SK-N-SH treated with all-trans-retinoic acid at 6 μM for 48 hours (cell line): ENCODE measurements around the gene CYSLTR1.

Experiments used
- ATAC-seq: fragments of 200-7000 bp; cut with Tn5 transposase; 3 replicates; pipeline ENCODE4 v1.9.1; 2020; ENCODE audit warnings: mild to moderate bottlenecking, moderate library complexity
- ARNTL ChIP-seq: fragments of 450-650 bp; formaldehyde crosslinking; IDR thresholded peaks from 2 replicates; pipeline ENCODE4 v1.5.0; 2020; ENCODE audit warnings: low read depth, mild to moderate bottlenecking, moderate library complexity, borderline replicate concordance
- BACH2 ChIP-seq: fragments of 250-450 bp; sonication (Bioruptor Pico); IDR thresholded peaks from 2 replicates; pipeline ENCODE4 v1.9.0; 2021; ENCODE audit warnings: mild to moderate bottlenecking, borderline replicate concordance
- CSDC2 ChIP-seq: fragments of 250-450 bp; sonication (Bioruptor Pico); IDR thresholded peaks from 2 replicates; pipeline ENCODE4 v1.5.0; 2020; ENCODE audit warnings: mild to moderate bottlenecking, moderate library complexity
- ESRRG ChIP-seq: fragments of 250-450 bp; sonication (Bioruptor Pico); IDR thresholded peaks from 2 replicates; pipeline ENCODE4 v1.6.1; 2021; ENCODE audit warnings: mild to moderate bottlenecking
- GLIS3 ChIP-seq: fragments of 250-450 bp; sonication (Bioruptor Pico); IDR thresholded peaks from 2 replicates; pipeline ENCODE4 v1.5.0; 2020; ENCODE audit warnings: mild to moderate bottlenecking, moderate library complexity
- ISL1 ChIP-seq: fragments of 250-450 bp; sonication (Bioruptor Pico); IDR thresholded peaks from 2 replicates; pipeline ENCODE4 v2.1.2; 2022; ENCODE audit warnings: mild to moderate bottlenecking, moderate library complexity
- OSR1 ChIP-seq: fragments of 250-450 bp; sonication (Bioruptor Pico); IDR thresholded peaks from 2 replicates; pipeline ENCODE4 v1.8.0; 2022; ENCODE audit warnings: moderate library complexity, mild to moderate bottlenecking, inconsistent platforms
- PPARA ChIP-seq: fragments of 250-450 bp; sonication (Bioruptor Pico); IDR thresholded peaks from 2 replicates; pipeline ENCODE4 v1.5.0; 2020; ENCODE audit warnings: mild to moderate bottlenecking, borderline replicate concordance
- RARB ChIP-seq: fragments of 250-450 bp; sonication (Bioruptor Pico); IDR thresholded peaks from 2 replicates; pipeline ENCODE4 v1.8.0; 2021; ENCODE audit warnings: mild to moderate bottlenecking, moderate library complexity
- SNAI2 ChIP-seq: fragments of 250-450 bp; sonication (Bioruptor Pico); IDR thresholded peaks from 2 replicates; pipeline ENCODE4 v1.5.0; 2020; ENCODE audit warnings: mild to moderate bottlenecking, moderate library complexity
- TCF4 ChIP-seq: fragments of 250-450 bp; sonication (Bioruptor Pico); IDR thresholded peaks from 2 replicates; pipeline ENCODE4 v1.8.0; 2021; ENCODE audit warnings: mild to moderate bottlenecking, moderate library complexity, borderline replicate concordance
- TOX ChIP-seq: fragments of 250-450 bp; sonication (Bioruptor Pico); IDR thresholded peaks from 2 replicates; pipeline ENCODE4 v1.8.0; 2021; ENCODE audit warnings: mild to moderate bottlenecking, moderate library complexity, borderline replicate concordance
- ZC3H10 ChIP-seq: fragments of 250-450 bp; sonication (Bioruptor Pico); IDR thresholded peaks from 2 replicates; pipeline ENCODE4 v1.5.1; 2021; ENCODE audit warnings: mild to moderate bottlenecking, moderate library complexity
- ZFP3 ChIP-seq: fragments of 250-450 bp; sonication (Bioruptor Pico); IDR thresholded peaks from 2 replicates; pipeline ENCODE4 v1.5.0; 2020; ENCODE audit warnings: mild to moderate bottlenecking, moderate library complexity
- ZFP30 ChIP-seq: fragments of 450-650 bp; formaldehyde crosslinking; IDR thresholded peaks from 2 replicates; pipeline ENCODE4 v1.5.0; 2022; ENCODE audit warnings: mild to moderate bottlenecking, moderate library complexity
- ZNF70 ChIP-seq: fragments of 450-650 bp; formaldehyde crosslinking; IDR thresholded peaks from 2 replicates; pipeline ENCODE4 v1.5.0; 2020; ENCODE audit warnings: mild to moderate bottlenecking, moderate library complexity
- ZNF8 ChIP-seq: fragments of 450-650 bp; formaldehyde crosslinking; IDR thresholded peaks from 2 replicates; pipeline ENCODE4 v1.5.0; 2020; ENCODE audit warnings: mild to moderate bottlenecking, moderate library complexity
- TF ChIP-seq, protein P1 (sequence below): fragments of 250-450 bp; sonication (Bioruptor Pico); IDR thresholded peaks from 2 replicates; pipeline ENCODE4 v1.8.0; 2021; ENCODE audit warnings: low read depth, mild to moderate bottlenecking, moderate library complexity, borderline replicate concordance
- TF ChIP-seq, protein P2 (sequence below): fragments of 250-450 bp; sonication (Bioruptor Pico); IDR thresholded peaks from 2 replicates; pipeline ENCODE4 v1.5.1; 2020; ENCODE audit warnings: low read depth, mild to moderate bottlenecking, moderate library complexity
- TF ChIP-seq, protein P3 (sequence below): fragments of 250-450 bp; sonication (Bioruptor Pico); IDR thresholded peaks from 2 replicates; pipeline ENCODE4 v1.8.0; 2020; ENCODE audit warnings: mild to moderate bottlenecking, moderate library complexity, borderline replicate concordance
- TF ChIP-seq, protein P4 (sequence below): fragments of 250-450 bp; sonication (Bioruptor Pico); IDR thresholded peaks from 2 replicates; pipeline ENCODE4 v1.5.1; 2021; ENCODE audit warnings: mild to moderate bottlenecking, moderate library complexity
- TF ChIP-seq, protein P5 (sequence below): fragments of 250-450 bp; sonication (Bioruptor Pico); IDR thresholded peaks from 2 replicates; pipeline ENCODE4 v1.5.0; 2020; ENCODE audit warnings: mild to moderate bottlenecking, moderate library complexity

Gene CYSLTR1

DNA sequence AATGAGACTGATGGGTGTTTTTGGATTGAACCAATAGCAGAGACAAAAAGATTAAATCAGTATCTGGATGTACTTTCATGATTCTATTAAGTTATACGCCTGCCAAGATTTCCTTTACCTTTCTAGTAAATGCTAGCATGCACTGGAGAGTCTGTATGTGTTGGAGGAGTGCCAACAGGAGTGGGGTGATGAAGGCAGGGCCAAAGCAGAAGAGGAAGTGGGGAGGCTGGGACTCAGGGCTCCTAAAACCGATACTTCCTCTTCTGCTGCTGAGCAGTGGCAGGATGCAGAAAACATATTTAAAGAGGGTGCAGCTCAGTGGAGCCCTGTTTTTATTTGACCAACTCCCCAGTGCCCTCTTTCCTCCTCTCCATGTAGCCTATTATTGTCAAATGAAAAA is 5.6 kb downstream of the CYSLTR1 start (continued):
- TF ChIP-seq, protein P1, sequence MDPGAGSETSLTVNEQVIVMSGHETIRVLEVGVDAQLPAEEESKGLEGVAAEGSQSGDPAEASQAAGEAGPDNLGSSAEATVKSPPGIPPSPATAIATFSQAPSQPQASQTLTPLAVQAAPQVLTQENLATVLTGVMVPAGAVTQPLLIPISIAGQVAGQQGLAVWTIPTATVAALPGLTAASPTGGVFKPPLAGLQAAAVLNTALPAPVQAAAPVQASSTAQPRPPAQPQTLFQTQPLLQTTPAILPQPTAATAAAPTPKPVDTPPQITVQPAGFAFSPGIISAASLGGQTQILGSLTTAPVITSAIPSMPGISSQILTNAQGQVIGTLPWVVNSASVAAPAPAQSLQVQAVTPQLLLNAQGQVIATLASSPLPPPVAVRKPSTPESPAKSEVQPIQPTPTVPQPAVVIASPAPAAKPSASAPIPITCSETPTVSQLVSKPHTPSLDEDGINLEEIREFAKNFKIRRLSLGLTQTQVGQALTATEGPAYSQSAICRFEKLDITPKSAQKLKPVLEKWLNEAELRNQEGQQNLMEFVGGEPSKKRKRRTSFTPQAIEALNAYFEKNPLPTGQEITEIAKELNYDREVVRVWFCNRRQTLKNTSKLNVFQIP (CRISPR knock-in tag) = no peak

DNA sequence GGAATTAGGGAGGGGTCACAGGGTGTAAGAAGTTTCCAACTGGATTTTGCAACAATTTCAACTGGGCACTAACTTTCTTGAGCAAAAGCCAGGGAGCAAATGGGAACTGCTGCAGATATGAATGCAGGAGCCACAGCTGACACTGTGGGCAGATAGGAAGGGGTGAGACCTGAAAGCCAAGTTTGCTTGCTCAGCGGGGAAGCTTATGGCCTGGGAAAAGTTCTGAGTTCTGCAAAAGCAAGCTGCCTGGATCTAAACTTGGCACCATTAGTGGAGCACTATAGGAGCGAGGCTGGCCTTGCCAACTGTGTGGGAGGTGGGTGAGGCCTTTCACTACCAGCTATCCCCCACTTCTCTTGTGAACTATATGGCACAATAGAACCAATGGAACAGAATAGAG is 11.1 kb downstream of the CYSLTR1 start:
- TF ChIP-seq ZFP3 (no peak), ZFP30 (CRISPR knock-in tag) (no peak), RARB (CRISPR knock-in tag) (no peak), ESRRG (no peak), ARNTL (CRISPR knock-in tag) (no peak), PPARA (no peak), GLIS3 (CRISPR knock-in tag) (no peak), CSDC2 (CRISPR knock-in tag) (no peak), ZC3H10 (CRISPR knock-in tag) (no peak), TCF4 (no peak), OSR1 (CRISPR knock-in tag) (no peak), ZNF70 (CRISPR knock-in tag) (no peak), ISL1 (CRISPR knock-in tag) (no peak), BACH2 (CRISPR knock-in tag) (no peak), SNAI2 (CRISPR knock-in tag) (no peak), ZNF8 (CRISPR knock-in tag) (no peak), TOX (CRISPR knock-in tag) (no peak)
- TF ChIP-seq, protein P2, sequence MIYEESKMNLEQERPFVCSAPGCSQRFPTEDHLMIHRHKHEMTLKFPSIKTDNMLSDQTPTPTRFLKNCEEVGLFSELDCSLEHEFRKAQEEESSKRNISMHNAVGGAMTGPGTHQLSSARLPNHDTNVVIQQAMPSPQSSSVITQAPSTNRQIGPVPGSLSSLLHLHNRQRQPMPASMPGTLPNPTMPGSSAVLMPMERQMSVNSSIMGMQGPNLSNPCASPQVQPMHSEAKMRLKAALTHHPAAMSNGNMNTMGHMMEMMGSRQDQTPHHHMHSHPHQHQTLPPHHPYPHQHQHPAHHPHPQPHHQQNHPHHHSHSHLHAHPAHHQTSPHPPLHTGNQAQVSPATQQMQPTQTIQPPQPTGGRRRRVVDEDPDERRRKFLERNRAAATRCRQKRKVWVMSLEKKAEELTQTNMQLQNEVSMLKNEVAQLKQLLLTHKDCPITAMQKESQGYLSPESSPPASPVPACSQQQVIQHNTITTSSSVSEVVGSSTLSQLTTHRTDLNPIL (CRISPR knock-in tag) = no peak
- TF ChIP-seq, protein P3, sequence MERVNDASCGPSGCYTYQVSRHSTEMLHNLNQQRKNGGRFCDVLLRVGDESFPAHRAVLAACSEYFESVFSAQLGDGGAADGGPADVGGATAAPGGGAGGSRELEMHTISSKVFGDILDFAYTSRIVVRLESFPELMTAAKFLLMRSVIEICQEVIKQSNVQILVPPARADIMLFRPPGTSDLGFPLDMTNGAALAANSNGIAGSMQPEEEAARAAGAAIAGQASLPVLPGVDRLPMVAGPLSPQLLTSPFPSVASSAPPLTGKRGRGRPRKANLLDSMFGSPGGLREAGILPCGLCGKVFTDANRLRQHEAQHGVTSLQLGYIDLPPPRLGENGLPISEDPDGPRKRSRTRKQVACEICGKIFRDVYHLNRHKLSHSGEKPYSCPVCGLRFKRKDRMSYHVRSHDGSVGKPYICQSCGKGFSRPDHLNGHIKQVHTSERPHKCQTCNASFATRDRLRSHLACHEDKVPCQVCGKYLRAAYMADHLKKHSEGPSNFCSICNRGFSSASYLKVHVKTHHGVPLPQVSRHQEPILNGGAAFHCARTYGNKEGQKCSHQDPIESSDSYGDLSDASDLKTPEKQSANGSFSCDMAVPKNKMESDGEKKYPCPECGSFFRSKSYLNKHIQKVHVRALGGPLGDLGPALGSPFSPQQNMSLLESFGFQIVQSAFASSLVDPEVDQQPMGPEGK = no peak
- TF ChIP-seq, protein P4, sequence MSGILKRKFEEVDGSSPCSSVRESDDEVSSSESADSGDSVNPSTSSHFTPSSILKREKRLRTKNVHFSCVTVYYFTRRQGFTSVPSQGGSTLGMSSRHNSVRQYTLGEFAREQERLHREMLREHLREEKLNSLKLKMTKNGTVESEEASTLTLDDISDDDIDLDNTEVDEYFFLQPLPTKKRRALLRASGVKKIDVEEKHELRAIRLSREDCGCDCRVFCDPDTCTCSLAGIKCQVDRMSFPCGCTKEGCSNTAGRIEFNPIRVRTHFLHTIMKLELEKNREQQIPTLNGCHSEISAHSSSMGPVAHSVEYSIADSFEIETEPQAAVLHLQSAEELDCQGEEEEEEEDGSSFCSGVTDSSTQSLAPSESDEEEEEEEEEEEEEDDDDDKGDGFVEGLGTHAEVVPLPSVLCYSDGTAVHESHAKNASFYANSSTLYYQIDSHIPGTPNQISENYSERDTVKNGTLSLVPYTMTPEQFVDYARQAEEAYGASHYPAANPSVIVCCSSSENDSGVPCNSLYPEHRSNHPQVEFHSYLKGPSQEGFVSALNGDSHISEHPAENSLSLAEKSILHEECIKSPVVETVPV (CRISPR knock-in tag) = no peak
- ATAC-seq = no peak

DNA sequence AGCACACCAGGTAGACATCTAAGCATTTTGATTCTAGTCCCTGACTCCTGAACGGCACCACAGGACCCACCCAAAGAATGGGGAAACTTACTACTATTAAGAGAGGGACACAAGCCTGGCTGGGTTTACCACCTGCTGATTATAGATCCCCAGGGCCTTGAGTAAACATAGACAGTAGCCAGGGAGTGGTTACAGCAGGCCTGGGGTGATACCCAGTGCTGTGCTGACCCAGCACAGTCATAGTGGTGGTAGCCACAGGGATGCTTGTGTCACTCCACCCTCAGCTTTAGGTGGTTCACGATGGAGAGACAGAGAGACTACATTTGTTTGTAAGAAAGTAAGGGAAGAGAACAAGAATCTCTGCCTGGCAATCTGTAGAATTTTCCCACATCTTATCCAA is 11.7 kb downstream of the CYSLTR1 start:
- TF ChIP-seq ARNTL (CRISPR knock-in tag) = no peak
- TF ChIP-seq OSR1 (CRISPR knock-in tag) = no peak
- TF ChIP-seq, protein P4 (CRISPR knock-in tag) = no peak
- no peak for TF ChIP-seq ZC3H10 (CRISPR knock-in tag)
- TF ChIP-seq, protein P5, sequence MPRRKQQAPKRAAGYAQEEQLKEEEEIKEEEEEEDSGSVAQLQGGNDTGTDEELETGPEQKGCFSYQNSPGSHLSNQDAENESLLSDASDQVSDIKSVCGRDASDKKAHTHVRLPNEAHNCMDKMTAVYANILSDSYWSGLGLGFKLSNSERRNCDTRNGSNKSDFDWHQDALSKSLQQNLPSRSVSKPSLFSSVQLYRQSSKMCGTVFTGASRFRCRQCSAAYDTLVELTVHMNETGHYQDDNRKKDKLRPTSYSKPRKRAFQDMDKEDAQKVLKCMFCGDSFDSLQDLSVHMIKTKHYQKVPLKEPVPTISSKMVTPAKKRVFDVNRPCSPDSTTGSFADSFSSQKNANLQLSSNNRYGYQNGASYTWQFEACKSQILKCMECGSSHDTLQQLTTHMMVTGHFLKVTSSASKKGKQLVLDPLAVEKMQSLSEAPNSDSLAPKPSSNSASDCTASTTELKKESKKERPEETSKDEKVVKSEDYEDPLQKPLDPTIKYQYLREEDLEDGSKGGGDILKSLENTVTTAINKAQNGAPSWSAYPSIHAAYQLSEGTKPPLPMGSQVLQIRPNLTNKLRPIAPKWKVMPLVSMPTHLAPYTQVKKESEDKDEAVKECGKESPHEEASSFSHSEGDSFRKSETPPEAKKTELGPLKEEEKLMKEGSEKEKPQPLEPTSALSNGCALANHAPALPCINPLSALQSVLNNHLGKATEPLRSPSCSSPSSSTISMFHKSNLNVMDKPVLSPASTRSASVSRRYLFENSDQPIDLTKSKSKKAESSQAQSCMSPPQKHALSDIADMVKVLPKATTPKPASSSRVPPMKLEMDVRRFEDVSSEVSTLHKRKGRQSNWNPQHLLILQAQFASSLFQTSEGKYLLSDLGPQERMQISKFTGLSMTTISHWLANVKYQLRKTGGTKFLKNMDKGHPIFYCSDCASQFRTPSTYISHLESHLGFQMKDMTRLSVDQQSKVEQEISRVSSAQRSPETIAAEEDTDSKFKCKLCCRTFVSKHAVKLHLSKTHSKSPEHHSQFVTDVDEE (CRISPR knock-in tag) = no peak
- no peak for ATAC-seq
